HG03342 (cell line): Measurements from ENCODE around the gene SH3GL2.

Experiments
- ATAC-seq: cut with Tn5 transposase; IDR thresholded peaks from one replicate; pipeline ENCODE4 v1.9.1; 2021; ENCODE audit warnings: mild to moderate bottlenecking, moderate library complexity; ENCODE audit not compliant: unreplicated experiment

Gene SH3GL2

GRCh38 chr9:17578911-17579793 is at the start of gene SH3GL2:
TSS of gene SH3GL2 (plus strand) at chr9:17579066.
- ATAC-seq: peak; percentile 66

GRCh38 chr9:17531642-17532254 is 47.1 kb upstream of the SH3GL2 start:
- peak; percentile 95 for ATAC-seq

GRCh38 chr9:17532461-17532860 is 46.4 kb upstream of the SH3GL2 start:
- no peak for ATAC-seq

- ATAC-seq: no peak
Observed at GRCh38 chr9:17535176-17535575, 43.7 kb upstream of the SH3GL2 start.

GRCh38 chr9:17536027-17536426 is 42.8 kb upstream of the SH3GL2 start:
- no peak for ATAC-seq

- no peak for ATAC-seq
Observed at GRCh38 chr9:17551023-17551422, 27.8 kb upstream of the SH3GL2 start.

- ATAC-seq: no peak
Observed at GRCh38 chr9:17555362-17556054, 23.4 kb upstream of the SH3GL2 start.

GRCh38 chr9:17556255-17556654 is 22.6 kb upstream of the SH3GL2 start:
- ATAC-seq: no peak

GRCh38 chr9:17556935-17557334 is 21.9 kb upstream of the SH3GL2 start:
- ATAC-seq: no peak

GRCh38 chr9:17571825-17572224 is 7.0 kb upstream of the SH3GL2 start:
- ATAC-seq: no peak

- ATAC-seq: no peak
Observed at GRCh38 chr9:17574342-17574741, 4.5 kb upstream of the SH3GL2 start.

- ATAC-seq: no peak
Observed at GRCh38 chr9:17578577-17578910, 322 bp upstream of the SH3GL2 start.

GRCh38 chr9:17580119-17580518 is 1.3 kb downstream of the SH3GL2 start:
- ATAC-seq: no peak

GRCh38 chr9:17587113-17587512 is 8.2 kb downstream of the SH3GL2 start:
- ATAC-seq: no peak

GRCh38 chr9:17588395-17588794 is 9.5 kb downstream of the SH3GL2 start:
- no peak for ATAC-seq

GRCh38 chr9:17588941-17589340 is 10.1 kb downstream of the SH3GL2 start:
- ATAC-seq: no peak

- no peak for ATAC-seq
Observed at GRCh38 chr9:17589771-17590170, 10.9 kb downstream of the SH3GL2 start.

- no peak for ATAC-seq
Observed at GRCh38 chr9:17594961-17595360, 16.1 kb downstream of the SH3GL2 start.

GRCh38 chr9:17597977-17598376 is 19.1 kb downstream of the SH3GL2 start:
- no peak for ATAC-seq

GRCh38 chr9:17600962-17601593 is 22.2 kb downstream of the SH3GL2 start:
- ATAC-seq: no peak

- ATAC-seq: no peak
Observed at GRCh38 chr9:17604556-17604955, 25.7 kb downstream of the SH3GL2 start.
